OCI-LY7 (cell line): ENCODE results near the gene NDRG2. TPM values are rescaled to one million over a fixed set of nuclear protein-coding genes. Genes with fewer than 3 reads are reported as not detected.

Source experiments
- BruUV-seq: library from RNA; stranded (reverse); fragments of 400-500 nt; replicated peaks from 2 replicates; lab custom pipeline; 2021; lab: Mats Ljungman, UMichigan
- CTCF ChIA-PET: fragments of 300-600 bp; sonication (Branson Sonifier 250); formaldehyde crosslinking; loops from one replicate; lab custom pipeline; 2022; ENCODE audit warnings: antibody characterized with exemption; ENCODE audit not compliant: unreplicated experiment; lab: Charles Lee
- POLR2A ChIA-PET: fragments of 300-600 bp; sonication (Branson Sonifier 250); formaldehyde crosslinking; loops from one replicate; lab custom pipeline; 2022; ENCODE audit warnings: antibody characterized with exemption; lab: Charles Lee
- DNase-seq: peaks from one replicate; pipeline ENCODE4 v3.0.0-alpha.2; 2015; ENCODE audit warnings: low spot score
- H2AFZ ChIP-seq: fragments of 200-600 bp; sonication (generic), shearing (Covaris generic); 2 replicates; pipeline ENCODE4 v1.6.1; 2014; ENCODE audit warnings: mild to moderate bottlenecking, antibody characterized with exemption, low read length, moderate library complexity
- H3K27ac ChIP-seq: fragments of 200-600 bp; sonication (generic); 2 replicates; pipeline ENCODE4 v1.5.1; 2014; ENCODE audit warnings: mixed run types, low read depth, mild to moderate bottlenecking, moderate library complexity, low read length, inconsistent platforms; ENCODE audit not compliant: poor library complexity, severe bottlenecking
- H3K36me3 ChIP-seq: fragments of 200-600 bp; sonication (generic); 2 replicates; pipeline ENCODE4 v1.6.1; 2014; ENCODE audit warnings: mild to moderate bottlenecking, antibody characterized with exemption, low read length, moderate library complexity, mixed read lengths; ENCODE audit not compliant: insufficient read depth
- H3K4me1 ChIP-seq: fragments of 200-600 bp; sonication (generic); 2 replicates; pipeline ENCODE4 v1.5.1; 2014; ENCODE audit warnings: mild to moderate bottlenecking, low read length; ENCODE audit not compliant: insufficient read depth, poor library complexity, severe bottlenecking
- H3K4me2 ChIP-seq: fragments of 200-600 bp; sonication (generic); 2 replicates; pipeline ENCODE4 v1.6.1; 2014; ENCODE audit warnings: mild to moderate bottlenecking, low read length
- H3K4me3 ChIP-seq: fragments of 200-600 bp; sonication (generic); 2 replicates; pipeline ENCODE4 v1.5.1; 2014; ENCODE audit warnings: mild to moderate bottlenecking, low read depth, low read length; ENCODE audit not compliant: poor library complexity, severe bottlenecking
- H3K79me2 ChIP-seq: fragments of 200-600 bp; sonication (generic); 2 replicates; pipeline ENCODE4 v1.6.1; 2016; ENCODE audit warnings: low read depth, mild to moderate bottlenecking, low read length, moderate library complexity, mixed read lengths; ENCODE audit not compliant: insufficient read depth
- H3K9me2 ChIP-seq: fragments of 200-600 bp; sonication (generic); 2 replicates; pipeline ENCODE4 v1.6.1; 2016; ENCODE audit warnings: mild to moderate bottlenecking, low read length, mixed read lengths; ENCODE audit not compliant: insufficient read depth
- H3K9me3 ChIP-seq: fragments of 200-600 bp; sonication (generic); 2 replicates; pipeline ENCODE4 v1.6.1; 2014; ENCODE audit warnings: mild to moderate bottlenecking, mixed run types, low read length, mixed read lengths
- H4K20me1 ChIP-seq: fragments of 200-600 bp; sonication (generic); 2 replicates; pipeline ENCODE4 v1.6.1; 2014; ENCODE audit warnings: mild to moderate bottlenecking, antibody characterized with exemption, low read length, moderate library complexity, mixed read lengths; ENCODE audit not compliant: insufficient read depth
- EZH2phosphoT487 ChIP-seq: fragments of 200-600 bp; sonication (generic); IDR thresholded peaks from 2 replicates; pipeline ENCODE4 v1.6.1; 2018; ENCODE audit warnings: low read depth, borderline replicate concordance, mild to moderate bottlenecking, mixed run types, antibody characterized with exemption, low read length, moderate library complexity, mixed read lengths
- intact Hi-C: fragments of 100-400 bp; cut with micrococcal nuclease; formaldehyde crosslinking; loops from one replicate; pipeline ENCODE4 v1.10.0; 2022; ENCODE audit not compliant: unreplicated experiment
- total RNA-seq, 2 experiments: library from RNA; depleted of rRNA in 1 of 2; stranded (reverse); fragments of >200 nt in 1 of 2; shearing (Covaris generic) in 1 of 2; gene quantifications; 2 replicates each; pipeline ENCODE4 v1.2.3, GENCODE V29; 2014 to 2022
- TF ChIP-seq, protein P1 (sequence below): fragments of 200-600 bp; sonication (generic); conservative IDR thresholded peaks from 2 replicates; pipeline ENCODE4 v1.5.1; 2014; ENCODE audit warnings: mild to moderate bottlenecking, antibody characterized with exemption, low read length, moderate library complexity, mixed read lengths

The NDRG2 gene
- total RNA-seq, 2 experiments from 2014 or later: not detected

DNA sequence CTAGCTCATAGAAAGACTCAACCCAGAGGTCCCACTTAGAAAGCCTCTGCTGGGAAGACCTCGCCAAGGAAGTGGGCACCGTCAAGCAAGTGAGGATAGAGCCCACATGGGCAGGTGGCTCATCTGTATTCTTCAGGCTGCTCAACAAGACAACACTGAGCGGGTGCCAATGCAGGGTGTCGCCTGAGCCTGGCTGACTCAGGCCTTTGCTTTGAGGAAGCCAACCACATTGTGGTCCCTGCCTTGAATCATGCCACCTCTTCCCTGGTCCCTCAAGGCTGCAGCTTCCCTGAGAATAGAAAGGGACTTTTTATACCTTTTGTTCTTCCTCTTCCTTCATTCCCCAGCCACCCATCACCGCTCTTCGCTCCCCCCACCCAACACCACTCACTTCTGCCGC lies 11.9 kb upstream of the NDRG2 start:
- Histone ChIP-seq H3K4me3 (no peak overlapping the region), H3K9me3 (no peaks in the 10 kb centered on the region), H3K36me3 (no peaks in the 10 kb centered on the region), H3K9me2 (no peaks in the 10 kb centered on the region), H3K27ac (no peak overlapping the region), H3K4me2 (no peak overlapping the region), H4K20me1 (no peaks in the 10 kb centered on the region), H3K4me1 (no peaks in the 10 kb centered on the region), H3K79me2 (no peaks in the 10 kb centered on the region), H2AFZ (no peak overlapping the region)
- no TSS peak for BruUV-seq
- ChIA-PET POLR2A (no interaction called here), CTCF (no interaction called here)
- no peak for DNase-seq
- no peak for TF ChIP-seq EZH2phosphoT487
- TF ChIP-seq, protein P1, sequence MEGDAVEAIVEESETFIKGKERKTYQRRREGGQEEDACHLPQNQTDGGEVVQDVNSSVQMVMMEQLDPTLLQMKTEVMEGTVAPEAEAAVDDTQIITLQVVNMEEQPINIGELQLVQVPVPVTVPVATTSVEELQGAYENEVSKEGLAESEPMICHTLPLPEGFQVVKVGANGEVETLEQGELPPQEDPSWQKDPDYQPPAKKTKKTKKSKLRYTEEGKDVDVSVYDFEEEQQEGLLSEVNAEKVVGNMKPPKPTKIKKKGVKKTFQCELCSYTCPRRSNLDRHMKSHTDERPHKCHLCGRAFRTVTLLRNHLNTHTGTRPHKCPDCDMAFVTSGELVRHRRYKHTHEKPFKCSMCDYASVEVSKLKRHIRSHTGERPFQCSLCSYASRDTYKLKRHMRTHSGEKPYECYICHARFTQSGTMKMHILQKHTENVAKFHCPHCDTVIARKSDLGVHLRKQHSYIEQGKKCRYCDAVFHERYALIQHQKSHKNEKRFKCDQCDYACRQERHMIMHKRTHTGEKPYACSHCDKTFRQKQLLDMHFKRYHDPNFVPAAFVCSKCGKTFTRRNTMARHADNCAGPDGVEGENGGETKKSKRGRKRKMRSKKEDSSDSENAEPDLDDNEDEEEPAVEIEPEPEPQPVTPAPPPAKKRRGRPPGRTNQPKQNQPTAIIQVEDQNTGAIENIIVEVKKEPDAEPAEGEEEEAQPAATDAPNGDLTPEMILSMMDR: no peak
- intact Hi-C loops: no loop called here

DNA sequence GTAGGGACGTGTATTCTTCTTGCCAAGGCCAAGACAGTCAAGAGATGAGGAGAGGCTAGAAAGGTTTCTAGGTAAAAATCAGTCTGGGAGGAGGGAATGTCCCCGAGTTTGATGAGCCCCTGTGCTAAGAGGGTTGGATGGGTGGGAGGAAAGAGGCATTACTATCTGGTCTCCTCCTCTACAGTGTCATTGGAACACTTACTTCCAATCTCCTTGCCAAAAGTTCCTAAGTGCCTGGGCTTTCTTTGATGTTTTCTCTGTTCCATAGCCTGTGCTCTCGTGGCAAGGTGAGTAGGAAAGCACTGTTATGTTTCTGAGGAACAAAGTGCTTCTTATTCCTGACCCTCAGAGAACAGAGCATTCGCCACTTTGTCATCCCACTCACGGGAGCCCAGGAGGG lies 9.8 kb upstream of the NDRG2 start, which contains the start of gene RNASE13:
TSS of gene RNASE13 (minus strand) at position 101 of the 400 bp plus-strand sequence. CDS start 519 bp downstream, outside the sequence.
- no peak within 1 kb of the TSS for H3K4me2 ChIP-seq

More for the DNA sequence above, 9.8 kb upstream of the NDRG2 start, which contains the start of gene RNASE13:
- Histone ChIP-seq H3K9me3 (no peaks in the 10 kb centered on the region), H3K4me1 (no peaks in the 10 kb centered on the region), H3K9me2 (no peaks in the 10 kb centered on the region), H3K79me2 (no peaks in the 10 kb centered on the region), H2AFZ (no peak within 1 kb of the TSS), H4K20me1 (no peaks in the 10 kb centered on the region), H3K27ac (no peak within 1 kb of the TSS), H3K36me3 (no peaks in the 10 kb centered on the region), H3K4me3 (no peak within 1 kb of the TSS)
- intact Hi-C loops: no loop called here
- POLR2A ChIA-PET: no interaction called here
- no peak for TF ChIP-seq EZH2phosphoT487
- TF ChIP-seq, protein P1: no peak
- no TSS peak for BruUV-seq
- CTCF ChIA-PET: no interaction called here
- no peak for DNase-seq
